ENCODE data around the gene HEMGN. TPM values are rescaled to one million over a fixed set of nuclear protein-coding genes. Genes with fewer than 3 reads are reported as not detected.

HEMGN gene
- total and polyA plus RNA-seq, 2 of the 4 experiments (the other 2 are of a cell fraction) = not detected

DNA sequence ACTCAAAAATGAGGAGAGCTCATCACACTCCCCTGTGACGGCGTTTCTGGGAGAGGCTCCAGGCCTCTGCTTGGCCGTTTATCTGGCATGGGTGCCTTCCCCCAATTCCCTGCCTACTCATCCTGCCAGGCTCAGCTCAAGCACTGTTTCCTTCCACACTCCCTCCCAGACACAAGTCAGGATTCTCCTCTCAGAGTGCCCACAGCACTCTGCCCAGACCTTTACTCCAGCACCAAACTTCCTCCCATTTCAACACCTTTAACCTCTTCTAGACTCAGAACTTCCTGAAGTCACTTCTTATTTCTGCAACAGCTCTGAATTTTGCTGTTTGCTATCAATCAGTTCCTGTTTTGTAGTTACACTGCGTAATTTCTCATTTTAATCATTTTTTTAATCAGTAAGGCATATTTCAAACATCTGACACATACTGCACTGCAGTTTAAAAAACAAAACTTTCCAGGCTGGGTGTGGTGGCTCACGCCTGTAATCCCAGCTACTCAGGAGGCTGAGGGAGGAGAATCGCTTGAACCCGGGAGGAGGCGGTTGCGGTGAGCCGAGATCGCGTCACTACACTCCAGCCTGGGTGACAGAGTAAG, 31.6 kb downstream of the HEMGN start:
- Histone ChIP-seq H3K4me3 (ENCODE audit: insufficient read depth, low read depth, low read length) (no peak overlapping the region), H2BK20ac (ENCODE audit: low read depth, low read length) (no peak overlapping the region), H4K91ac (ENCODE audit: insufficient read depth, low read depth, low read length) (no peak overlapping the region), H2BK5ac (ENCODE audit: low read depth, low read length, poor library complexity, severe bottlenecking) (no peak overlapping the region), H4K20me1 (ENCODE audit: insufficient read depth, low read length) (no peaks in the 10 kb centered on the region), H3K18ac (ENCODE audit: low read depth, low read length) (no peak overlapping the region), H4K5ac (ENCODE audit: low read depth, low read length) (no peak overlapping the region), H3K23ac (ENCODE audit: low read depth, low read length) (no peak overlapping the region), H3K4me1 (ENCODE audit: control insufficient read depth, insufficient read depth, low read length) (no peaks in the 10 kb centered on the region), H3K9me3 (ENCODE audit: control insufficient read depth, insufficient read depth, low read length) (no peaks in the 10 kb centered on the region), H2BK120ac (ENCODE audit: low read depth, low read length) (no peak overlapping the region), H3K4ac (ENCODE audit: low read depth, low read length) (no peak overlapping the region), H3K27ac (ENCODE audit: insufficient read depth, low read length) (no peak overlapping the region), H4K8ac (ENCODE audit: low read depth in 2 of 2, low read length in 2 of 2) (no peak overlapping the region), H2BK15ac (ENCODE audit: low read depth, low read length) (no peak overlapping the region), H3K9ac (ENCODE audit: low read depth, low read length) (no peak overlapping the region), H3K4me2 (ENCODE audit: low read depth, low read length) (no peak overlapping the region), H2AFZ (replicated peaks; ENCODE audit: low read length, poor library complexity) (no peak overlapping the region), H3K36me3 (ENCODE audit: control insufficient read depth, insufficient read depth, low read length) (peaks cover 19% of the 10 kb centered on the region), H3K79me1 (ENCODE audit: low read depth in 1 of 2, low read length in 2 of 2) (peaks cover 8 to 20% of the 10 kb centered on the region in 2 experiments; a peak in 3 of 4 replicates), H3K56ac (ENCODE audit: extremely low read depth, insufficient read depth, low read length) (no peak overlapping the region), H2AK5ac (ENCODE audit: low read depth, low read length) (no peak overlapping the region), H3K9me1 (ENCODE audit: insufficient read depth, low read length) (peaks cover 3% of the 10 kb centered on the region; the same call in 1 of the 2 replicates), H3K27me3 (ENCODE audit: control insufficient read depth, insufficient read depth, low read length) (no peaks in the 10 kb centered on the region), H2AK9ac (replicated peaks; ENCODE audit: low read depth, low read length, poor library complexity) (no peak overlapping the region), H3K14ac (replicated peaks; ENCODE audit: low read depth, low read length) (no peak overlapping the region)
- 87% methylated on average over 3 of the region's 12 CpGs; no CpG with 5 or more reads in 1 of the 2 experiments for WGBS, 2 experiments (ENCODE audit: extremely low coverage in 2 of 2, insufficient read length in 1 of 2)
- dilution Hi-C loops (cut with HindIII; ENCODE audit: low sequenced_read_pairs, unreplicated experiment) (no loop called here), intact Hi-C loops (cut with micrococcal nuclease) (no loop called here), in situ Hi-C loops (cut with MboI; ENCODE audit: low sequenced_read_pairs) (no loop called here)
- no TSS peak for BruUV-seq (replicated peaks)
- DNase-seq (no peak), ATAC-seq (ENCODE audit: low read depth) (no peak; the same call in 1 of the 2 replicates)
- no peak for TF ChIP-seq NFE2L2 (IDR thresholded peaks at IDR 0.05; ENCODE audit: low read depth, low read length)
- TF ChIP-seq, protein P1, sequence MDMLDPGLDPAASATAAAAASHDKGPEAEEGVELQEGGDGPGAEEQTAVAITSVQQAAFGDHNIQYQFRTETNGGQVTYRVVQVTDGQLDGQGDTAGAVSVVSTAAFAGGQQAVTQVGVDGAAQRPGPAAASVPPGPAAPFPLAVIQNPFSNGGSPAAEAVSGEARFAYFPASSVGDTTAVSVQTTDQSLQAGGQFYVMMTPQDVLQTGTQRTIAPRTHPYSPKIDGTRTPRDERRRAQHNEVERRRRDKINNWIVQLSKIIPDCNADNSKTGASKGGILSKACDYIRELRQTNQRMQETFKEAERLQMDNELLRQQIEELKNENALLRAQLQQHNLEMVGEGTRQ (IDR thresholded peaks at IDR 0.05; ENCODE audit: low read depth, low read length) = no peak
- TF ChIP-seq RAD21 (IDR thresholded peaks at IDR 0.05; ENCODE audit: low read length) = no peak
- TF ChIP-seq, protein P2, sequence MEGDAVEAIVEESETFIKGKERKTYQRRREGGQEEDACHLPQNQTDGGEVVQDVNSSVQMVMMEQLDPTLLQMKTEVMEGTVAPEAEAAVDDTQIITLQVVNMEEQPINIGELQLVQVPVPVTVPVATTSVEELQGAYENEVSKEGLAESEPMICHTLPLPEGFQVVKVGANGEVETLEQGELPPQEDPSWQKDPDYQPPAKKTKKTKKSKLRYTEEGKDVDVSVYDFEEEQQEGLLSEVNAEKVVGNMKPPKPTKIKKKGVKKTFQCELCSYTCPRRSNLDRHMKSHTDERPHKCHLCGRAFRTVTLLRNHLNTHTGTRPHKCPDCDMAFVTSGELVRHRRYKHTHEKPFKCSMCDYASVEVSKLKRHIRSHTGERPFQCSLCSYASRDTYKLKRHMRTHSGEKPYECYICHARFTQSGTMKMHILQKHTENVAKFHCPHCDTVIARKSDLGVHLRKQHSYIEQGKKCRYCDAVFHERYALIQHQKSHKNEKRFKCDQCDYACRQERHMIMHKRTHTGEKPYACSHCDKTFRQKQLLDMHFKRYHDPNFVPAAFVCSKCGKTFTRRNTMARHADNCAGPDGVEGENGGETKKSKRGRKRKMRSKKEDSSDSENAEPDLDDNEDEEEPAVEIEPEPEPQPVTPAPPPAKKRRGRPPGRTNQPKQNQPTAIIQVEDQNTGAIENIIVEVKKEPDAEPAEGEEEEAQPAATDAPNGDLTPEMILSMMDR (conservative IDR thresholded peaks at IDR 0.05; ENCODE audit: low read depth, low read length) = no peak
- no peak for TF ChIP-seq RFX5 (IDR thresholded peaks at IDR 0.05; ENCODE audit: low read depth, low read length)
- no peak for TF ChIP-seq POLR2A (IDR thresholded peaks at IDR 0.05; ENCODE audit: low read depth, low read length)
- TF ChIP-seq, protein P3, sequence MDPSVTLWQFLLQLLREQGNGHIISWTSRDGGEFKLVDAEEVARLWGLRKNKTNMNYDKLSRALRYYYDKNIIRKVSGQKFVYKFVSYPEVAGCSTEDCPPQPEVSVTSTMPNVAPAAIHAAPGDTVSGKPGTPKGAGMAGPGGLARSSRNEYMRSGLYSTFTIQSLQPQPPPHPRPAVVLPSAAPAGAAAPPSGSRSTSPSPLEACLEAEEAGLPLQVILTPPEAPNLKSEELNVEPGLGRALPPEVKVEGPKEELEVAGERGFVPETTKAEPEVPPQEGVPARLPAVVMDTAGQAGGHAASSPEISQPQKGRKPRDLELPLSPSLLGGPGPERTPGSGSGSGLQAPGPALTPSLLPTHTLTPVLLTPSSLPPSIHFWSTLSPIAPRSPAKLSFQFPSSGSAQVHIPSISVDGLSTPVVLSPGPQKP (IDR thresholded peaks at IDR 0.05; ENCODE audit: borderline replicate concordance, low read depth, low read length) = no peak
- no peak for TF ChIP-seq MAZ (IDR thresholded peaks at IDR 0.05; ENCODE audit: borderline replicate concordance, low read depth, low read length)
- no peak for TF ChIP-seq FOS (IDR thresholded peaks at IDR 0.05; ENCODE audit: low read depth, low read length)
- no peak for TF ChIP-seq CHD1 (IDR thresholded peaks at IDR 0.05; ENCODE audit: low read depth, low read length)
- TF ChIP-seq SMC3 (IDR thresholded peaks at IDR 0.05; ENCODE audit: low read depth, low read length) = no peak
- no peak for TF ChIP-seq RCOR1 (IDR thresholded peaks at IDR 0.05; ENCODE audit: insufficient replicate concordance, low read length)
- TF ChIP-seq BHLHE40 (IDR thresholded peaks at IDR 0.05; ENCODE audit: low read depth, low read length) = no peak
- no peak for TF ChIP-seq MAFK (IDR thresholded peaks at IDR 0.05; ENCODE audit: low read depth, low read length)
- TF ChIP-seq MXI1 (IDR thresholded peaks at IDR 0.05; ENCODE audit: borderline replicate concordance, low read depth, low read length) = no peak
- CTCF ChIA-PET = interaction anchor here (0.6 kb wide), 1 partner anchor 582 kb away, joined by 5 read pairs; no protein-coding TSS in a partner anchor
- POLR2A ChIA-PET (ENCODE audit: unreplicated experiment) = no interaction called here
